DOHH2 (cell line): ENCODE results near the gene GARNL3.

ENCODE experiments used
- CTCF ChIP-seq: fragments of 200-600 bp; sonication (generic); IDR thresholded peaks from one replicate; pipeline ENCODE4 v1.5.1; 2014; ENCODE audit warnings: antibody characterized with exemption, mild to moderate bottlenecking, low read depth, low read length; ENCODE audit not compliant: poor library complexity, severe bottlenecking
- EZH2phosphoT487 ChIP-seq: fragments of 200-600 bp; sonication (generic); IDR thresholded peaks from 2 replicates; pipeline ENCODE4 v1.6.1; 2017; ENCODE audit warnings: borderline replicate concordance, mild to moderate bottlenecking, antibody characterized with exemption, low read length, moderate library complexity, mixed read lengths

- TF ChIP-seq CTCF (no peak), EZH2phosphoT487 (no peak)
These were observed 45.1 kb upstream of the GARNL3 start for GRCh38 chr9:127219520-127219919.
